Testis (tissue), 2 donors: ENCODE data around the gene PPP2R1A.

Experiments
- POLR2A ChIP-seq: fragments of 450-650 bp; IDR thresholded peaks from one replicate; pipeline ENCODE4 v1.6.1; 2017; ENCODE audit warnings: antibody characterized with exemption, mild to moderate bottlenecking, moderate library complexity
- TF ChIP-seq, protein P1 (sequence below), 3 experiments: fragments of 450-650 bp in 2 of 3; fragments of 200-600 bp in 1 of 3; sonication (generic) in 1 of 3; IDR thresholded peaks; one replicate each; pipeline ENCODE4 v1.5.1; 2016 to 2019; ENCODE audit warnings: antibody characterized with exemption in 3 of 3, mild to moderate bottlenecking in 2 of 3, moderate library complexity in 1 of 3

DNA sequence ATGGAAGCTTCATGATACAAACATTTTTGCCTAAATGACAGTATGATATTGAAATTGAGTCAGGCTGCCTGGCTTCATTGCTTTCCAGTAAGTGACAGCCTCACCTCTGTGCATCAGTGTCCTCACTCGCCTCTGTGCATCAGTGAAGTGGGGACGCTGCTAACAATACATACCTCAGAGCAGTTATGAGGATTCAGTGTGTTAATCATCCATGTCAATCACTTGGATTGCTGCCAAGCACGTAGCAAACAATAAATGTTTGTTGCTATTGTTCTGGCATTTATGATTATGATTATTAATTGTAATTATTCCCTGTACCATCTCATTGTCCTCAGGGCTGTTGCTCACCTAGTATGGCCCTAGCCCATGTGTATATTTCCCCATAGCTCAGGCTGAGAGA lies 8.8 kb downstream of the PPP2R1A start:
- TF ChIP-seq, protein P1, sequence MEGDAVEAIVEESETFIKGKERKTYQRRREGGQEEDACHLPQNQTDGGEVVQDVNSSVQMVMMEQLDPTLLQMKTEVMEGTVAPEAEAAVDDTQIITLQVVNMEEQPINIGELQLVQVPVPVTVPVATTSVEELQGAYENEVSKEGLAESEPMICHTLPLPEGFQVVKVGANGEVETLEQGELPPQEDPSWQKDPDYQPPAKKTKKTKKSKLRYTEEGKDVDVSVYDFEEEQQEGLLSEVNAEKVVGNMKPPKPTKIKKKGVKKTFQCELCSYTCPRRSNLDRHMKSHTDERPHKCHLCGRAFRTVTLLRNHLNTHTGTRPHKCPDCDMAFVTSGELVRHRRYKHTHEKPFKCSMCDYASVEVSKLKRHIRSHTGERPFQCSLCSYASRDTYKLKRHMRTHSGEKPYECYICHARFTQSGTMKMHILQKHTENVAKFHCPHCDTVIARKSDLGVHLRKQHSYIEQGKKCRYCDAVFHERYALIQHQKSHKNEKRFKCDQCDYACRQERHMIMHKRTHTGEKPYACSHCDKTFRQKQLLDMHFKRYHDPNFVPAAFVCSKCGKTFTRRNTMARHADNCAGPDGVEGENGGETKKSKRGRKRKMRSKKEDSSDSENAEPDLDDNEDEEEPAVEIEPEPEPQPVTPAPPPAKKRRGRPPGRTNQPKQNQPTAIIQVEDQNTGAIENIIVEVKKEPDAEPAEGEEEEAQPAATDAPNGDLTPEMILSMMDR (IDR thresholded peaks at IDR 0.05) = no peak
- no peak for TF ChIP-seq POLR2A
